Skeletal muscle tissue (tissue), 4 donors: ENCODE measurements around the gene DENND2A. TPM values are rescaled to one million over a fixed set of nuclear protein-coding genes. Genes with fewer than 3 reads are reported as not detected.
"Not testable (repeated sequence)": the region's sequence is repeated elsewhere in the genome, so short reads cannot be mapped to it uniquely, and the experiment has no call there.

Source experiments
- H3K27ac ChIP-seq: one replicate; pipeline ENCODE4 v1.7.0; 2013; ENCODE audit warnings: mild to moderate bottlenecking, low read depth, low read length, inconsistent platforms
- H3K27me3 ChIP-seq, 3 donors: one replicate each; pipeline ENCODE4 v1.7.0; 2013; ENCODE audit warnings: low read length in 3 of 3; ENCODE audit not compliant: control insufficient read depth in 3 of 3, insufficient read depth in 3 of 3
- H3K36me3 ChIP-seq, 3 donors: one replicate each; pipeline ENCODE4 v1.7.0; 2013; ENCODE audit warnings: low read length in 3 of 3; ENCODE audit not compliant: control insufficient read depth in 3 of 3, insufficient read depth in 3 of 3
- H3K4me1 ChIP-seq, 3 donors: one replicate each; pipeline ENCODE4 v1.7.0; 2013; ENCODE audit warnings: low read length in 3 of 3, mild to moderate bottlenecking in 3 of 3; ENCODE audit not compliant: control insufficient read depth in 3 of 3, insufficient read depth in 3 of 3
- H3K4me3 ChIP-seq, 3 donors: one replicate each; pipeline ENCODE4 v1.7.0; 2013; ENCODE audit warnings: low read length in 3 of 3
- H3K9ac ChIP-seq, 3 donors: one replicate each; pipeline ENCODE4 v1.7.0; 2013; ENCODE audit warnings: low read length in 3 of 3, mild to moderate bottlenecking in 3 of 3, moderate library complexity in 2 of 3, low read depth in 1 of 3
- H3K9me3 ChIP-seq, 3 donors: one replicate each; pipeline ENCODE4 v1.7.0; 2013; ENCODE audit warnings: low read length in 3 of 3; ENCODE audit not compliant: control insufficient read depth in 3 of 3
- total RNA-seq: library from RNA; depleted of rRNA; stranded (reverse); fragments of >200 nt; gene quantifications from one replicate; pipeline ENCODE4 v1.2.3, GENCODE V29; 2014
- donor health status: Osteomylitis.

DENND2A gene
- total RNA-seq, 1 donor from 2014 or later, result 32.4 TPM

- H3K27me3 ChIP-seq, result no peaks in the 10 kb centered on the region
- H3K4me3 ChIP-seq, result no peak overlapping the region
- H3K9me3 ChIP-seq, result no peaks in the 10 kb centered on the region
- H3K9ac ChIP-seq, result no peak overlapping the region
- H3K36me3 ChIP-seq, result peaks cover 0 to 8% (median 2%) of the 10 kb centered on the region in 3 donors
- no peak overlapping the region for H3K27ac ChIP-seq
- peaks cover 4 to 12% (median 11%) of the 10 kb centered on the region in 3 donors for H3K4me1 ChIP-seq
These were observed 99.5 kb downstream of the DENND2A start for GRCh38 chr7:140541176-140541512.

- peaks cover 4 to 12% (median 11%) of the 10 kb centered on the region in 3 donors for H3K4me1 ChIP-seq
- peaks cover 0 to 6% (median 2%) of the 10 kb centered on the region in 3 donors for H3K36me3 ChIP-seq
- no peaks in the 10 kb centered on the region for H3K9me3 ChIP-seq
- H3K27me3 ChIP-seq, result no peaks in the 10 kb centered on the region
- H3K9ac ChIP-seq, result no peak overlapping the region
- no peak overlapping the region for H3K27ac ChIP-seq
- no peak overlapping the region for H3K4me3 ChIP-seq
These were observed 100.4 kb downstream of the DENND2A start for GRCh38 chr7:140540136-140540777.

GRCh38 chr7:140539461-140539860 lies 101.2 kb downstream of the DENND2A start:
- Histone ChIP-seq H3K36me3 (peaks cover 0 to 5% (median 2%) of the 10 kb centered on the region in 3 donors), H3K27ac (no peak overlapping the region)

GRCh38 chr7:140537750-140538482 lies 102.7 kb downstream of the DENND2A start:
- Histone ChIP-seq H3K4me1 (peaks cover 4 to 16% (median 11%) of the 10 kb centered on the region in 3 donors), H3K9me3 (no peaks in the 10 kb centered on the region), H3K36me3 (peaks cover 0 to 3% (median 2%) of the 10 kb centered on the region in 3 donors), H3K27me3 (no peaks in the 10 kb centered on the region), H3K4me3 (no peak overlapping the region), H3K9ac (no peak overlapping the region), H3K27ac (no peak overlapping the region)

More at GRCh38 chr7:140539461-140539860, 101.2 kb downstream of the DENND2A start:
- Histone ChIP-seq H3K4me3 (no peak overlapping the region), H3K9ac (no peak overlapping the region), H3K27me3 (no peaks in the 10 kb centered on the region), H3K9me3 (no peaks in the 10 kb centered on the region), H3K4me1 (peaks cover 4 to 14% (median 11%) of the 10 kb centered on the region in 3 donors)

GRCh38 chr7:140534743-140535142 lies 105.9 kb downstream of the DENND2A start:
- Histone ChIP-seq H3K36me3 (peaks cover 0 to 2% (median 2%) of the 10 kb centered on the region in 3 donors), H3K4me3 (no peak overlapping the region), H3K27ac (no peak overlapping the region), H3K27me3 (no peaks in the 10 kb centered on the region), H3K4me1 (peaks cover 0 to 4% (median 0%) of the 10 kb centered on the region in 3 donors), H3K9ac (no peak overlapping the region), H3K9me3 (no peaks in the 10 kb centered on the region)

GRCh38 chr7:140533394-140533872 lies 107.2 kb downstream of the DENND2A start:
- Histone ChIP-seq H3K4me3 (no peak overlapping the region), H3K4me1 (peaks cover 0 to 4% (median 0%) of the 10 kb centered on the region in 3 donors), H3K9me3 (no peaks in the 10 kb centered on the region), H3K27ac (no peak overlapping the region), H3K36me3 (peaks cover 0 to 2% (median 2%) of the 10 kb centered on the region in 3 donors), H3K9ac (no peak overlapping the region), H3K27me3 (no peaks in the 10 kb centered on the region)

GRCh38 chr7:140529428-140529827 lies 111.2 kb downstream of the DENND2A start:
- H3K9me3 ChIP-seq, H3K9ac ChIP-seq, H3K36me3 ChIP-seq, H3K27ac ChIP-seq, H3K4me3 ChIP-seq, H3K27me3 ChIP-seq, H3K4me1 ChIP-seq: not testable (repeated sequence)

GRCh38 chr7:140526787-140527664 lies 113.6 kb downstream of the DENND2A start:
- no peak overlapping the region for H3K4me3 ChIP-seq
- H3K27ac ChIP-seq, result no peak overlapping the region
- no peak overlapping the region for H3K9ac ChIP-seq
- H3K9me3 ChIP-seq, result no peaks in the 10 kb centered on the region
- H3K27me3 ChIP-seq, result no peaks in the 10 kb centered on the region
- H3K36me3 ChIP-seq, result peaks cover 0 to 10% (median 5%) of the 10 kb centered on the region in 3 donors
- no peaks in the 10 kb centered on the region for H3K4me1 ChIP-seq

- Histone ChIP-seq H3K27ac (no peak overlapping the region), H3K36me3 (peaks cover 0 to 10% (median 7%) of the 10 kb centered on the region in 3 donors), H3K4me3 (no peak overlapping the region), H3K4me1 (no peaks in the 10 kb centered on the region), H3K9me3 (no peaks in the 10 kb centered on the region), H3K27me3 (no peaks in the 10 kb centered on the region), H3K9ac (no peak overlapping the region)
These were observed 114.4 kb downstream of the DENND2A start for GRCh38 chr7:140526214-140526613.
